K562 (cell line): ENCODE measurements around the gene SPOCD1. TPM values are rescaled to one million over a fixed set of nuclear protein-coding genes. Genes with fewer than 3 reads are reported as not detected.

ENCODE experiments used
- ATAC-seq: fragments of 200-7000 bp; cut with Tn5 transposase; 3 replicates; pipeline ENCODE4 v1.9.1; 2020; ENCODE audit warnings: moderate library complexity
- BruUV-seq: library from RNA; stranded (reverse); fragments of 400-500 nt; replicated peaks from 2 replicates; lab custom pipeline; 2021; lab: Mats Ljungman, UMichigan
- CTCF ChIA-PET: fragments of 300-600 bp; formaldehyde crosslinking; extraction: SDS; loops from one replicate; lab custom pipeline; 2021; ENCODE audit warnings: low intra/inter-chr PET ratio; lab: Yijun Ruan, JAX
- POLR2A ChIA-PET: fragments of 300-600, 350-650 bp; sonication (Branson Sonifier 250); formaldehyde crosslinking; extraction: SDS; loops from one replicate; lab custom pipeline; 2021; ENCODE audit warnings: antibody characterized with exemption, inconsistent platforms; lab: Yijun Ruan, JAX
- DNase-seq, 4 experiments: peaks; one replicate each; pipeline versions ENCODE4 v3.0.0 to v3.0.0-alpha.2; 2011 to 2018; ENCODE audit warnings: low spot score in 3 of 4, mixed read lengths in 3 of 4; ENCODE audit errors: extremely low read depth in 1 of 4
- FAIRE-seq: peaks from 2 replicates; lab custom pipeline; 2011; peaks lifted over from hg19 to GRCh38; lab: Jason Lieb, UNC
- H2AFZ ChIP-seq: 2 replicates; pipeline ENCODE4 v1.6.0; 2011; ENCODE audit warnings: low read depth, low read length, control low read depth, inconsistent platforms
- H3K27ac ChIP-seq: fragments of 200-600 bp; 3 replicates; pipeline ENCODE4 v1.8.0; 2011; ENCODE audit warnings: low read depth, mild to moderate bottlenecking, control low read depth, inconsistent platforms, low read length, moderate library complexity, mixed read lengths; ENCODE audit errors: extremely low read depth
- H3K27me3 ChIP-seq, 2 experiments: fragments of 300-600 bp in 1 of 2; 2 replicates in 1 of 2; 3 replicates in 1 of 2; pipeline versions ENCODE4 v1.6.0 to v1.8.0; 2011; ENCODE audit warnings: inconsistent platforms in 2 of 2, low read length in 2 of 2, mild to moderate bottlenecking in 1 of 2, mixed read lengths in 1 of 2, moderate library complexity in 1 of 2; ENCODE audit not compliant: control insufficient read depth in 2 of 2, insufficient read depth in 2 of 2
- H3K36me3 ChIP-seq: fragments of 300-600 bp; 3 replicates; pipeline ENCODE4 v1.8.0; 2011; ENCODE audit warnings: mild to moderate bottlenecking, low read length, inconsistent platforms; ENCODE audit not compliant: control insufficient read depth, insufficient read depth
- H3K4me1 ChIP-seq, 2 experiments: fragments of 200-600 bp in 1 of 2; replicated peaks in 1 of 2; 2 replicates in 1 of 2; 3 replicates in 1 of 2; pipeline versions ENCODE4 v1.5.1 to v1.8.0; 2011; ENCODE audit warnings: inconsistent platforms in 2 of 2, low read length in 2 of 2, mild to moderate bottlenecking in 1 of 2, mixed read lengths in 1 of 2, moderate library complexity in 1 of 2; ENCODE audit not compliant: control insufficient read depth in 2 of 2, insufficient read depth in 2 of 2
- H3K4me2 ChIP-seq: 2 replicates; pipeline ENCODE4 v1.6.1; 2011; ENCODE audit warnings: low read length, control low read depth, inconsistent platforms, mixed read lengths; ENCODE audit not compliant: insufficient read depth
- H3K4me3 ChIP-seq: fragments of 200-600 bp; sonication (generic), shearing (Covaris generic); 2 replicates; pipeline ENCODE4 v1.5.1; 2016; ENCODE audit warnings: control low read depth, inconsistent platforms
- H3K79me2 ChIP-seq: fragments of 200-600 bp; 3 replicates; pipeline ENCODE4 v1.8.0; 2011; ENCODE audit warnings: low read length, inconsistent platforms; ENCODE audit not compliant: control insufficient read depth, insufficient read depth
- H3K9ac ChIP-seq, 2 experiments: 2 replicates each; pipeline versions ENCODE4 v1.6.0 to v1.6.1; 2011; ENCODE audit warnings: low read depth in 2 of 2, low read length in 2 of 2, control low read depth in 1 of 2, inconsistent platforms in 1 of 2, mild to moderate bottlenecking in 1 of 2, mixed read lengths in 1 of 2; ENCODE audit not compliant: insufficient read depth in 1 of 2
- H3K9me1 ChIP-seq: one replicate; pipeline ENCODE4 v1.6.0; 2011; ENCODE audit warnings: inconsistent platforms, mild to moderate bottlenecking, low read length, moderate library complexity; ENCODE audit not compliant: control insufficient read depth, insufficient read depth
- H3K9me3 ChIP-seq: replicated peaks from 2 replicates; pipeline ENCODE4 v1.5.1; 2011; ENCODE audit warnings: low read depth, low read length, inconsistent platforms; ENCODE audit not compliant: control insufficient read depth, insufficient read depth
- H4K20me1 ChIP-seq: replicated peaks from 2 replicates; pipeline ENCODE4 v1.6.1; 2011; ENCODE audit warnings: low read length, inconsistent platforms, mixed read lengths; ENCODE audit not compliant: control insufficient read depth, insufficient read depth
- CBX5 ChIP-seq: IDR thresholded peaks from 2 replicates; pipeline ENCODE4 v1.6.1; 2014; ENCODE audit warnings: low read depth, borderline replicate concordance
- HDAC1 ChIP-seq, 2 experiments: fragments of 450-650 bp; IDR thresholded peaks; 2 replicates each; pipeline ENCODE4 v1.6.1; 2016 to 2017; ENCODE audit warnings: inconsistent platforms in 1 of 2, mild to moderate bottlenecking in 1 of 2, moderate library complexity in 1 of 2
- KDM1A ChIP-seq, 2 experiments: fragments of 450-650 bp; IDR thresholded peaks; 2 replicates each; pipeline ENCODE4 v1.6.1; 2016; ENCODE audit warnings: mild to moderate bottlenecking in 2 of 2
- PRMT5 ChIP-seq: sonication (generic); formaldehyde crosslinking; IDR thresholded peaks from 2 replicates; pipeline ENCODE4 v1.5.0; 2020; ENCODE audit warnings: missing genetic modification reagents
- TAL1 ChIP-seq: fragments of 450-650 bp; IDR thresholded peaks from 2 replicates; pipeline ENCODE4 v1.6.1; 2016; ENCODE audit warnings: mild to moderate bottlenecking
- USF2 ChIP-seq: sonication (generic); formaldehyde crosslinking; IDR thresholded peaks from 2 replicates; pipeline ENCODE4 v1.5.0; 2020; ENCODE audit warnings: missing genetic modification reagents
- ZBTB9 ChIP-seq: fragments of 450-650 bp; formaldehyde crosslinking; IDR thresholded peaks from 2 replicates; pipeline ENCODE4 v1.4.0; 2020; ENCODE audit warnings: mild to moderate bottlenecking, moderate library complexity
- ZNF263 ChIP-seq: sonication (generic); formaldehyde crosslinking; IDR thresholded peaks from 2 replicates; pipeline ENCODE4 v1.8.0; 2022; ENCODE audit warnings: mild to moderate bottlenecking, missing genetic modification reagents, borderline replicate concordance
- ZNF57 ChIP-seq: fragments of 450-650 bp; formaldehyde crosslinking; IDR thresholded peaks from 2 replicates; pipeline ENCODE4 v1.4.0; 2020; ENCODE audit warnings: mild to moderate bottlenecking, moderate library complexity
- WGBS: fragments of 100-300 bp; shearing (Covaris generic); methylation state at CpG from one replicate; pipeline ENCODE4 v1.1.6; 2016; ENCODE audit warnings: low coverage, mixed read lengths; ENCODE audit not compliant: insufficient coverage; ENCODE audit errors: missing lambda C conversion rate; 5-methylcytosine and 5-hydroxymethylcytosine counted together
- in situ Hi-C: fragments of 300-500 bp; cut with MboI; formaldehyde crosslinking; loops from 4 replicates; pipeline ENCODE4 v1.15.0; 2018; ENCODE audit warnings: inconsistent platforms, mixed read lengths
- intact Hi-C: fragments of 100-400 bp; cut with micrococcal nuclease; formaldehyde crosslinking; loops from 2 replicates; pipeline ENCODE4 v1.14.2; 2022
- polyA plus RNA-seq, 8 experiments: library from polyadenylated mRNA; depleted of rRNA in 4 of 8; stranded (reverse) in 5 of 8; unstranded in 3 of 8; fragments of >200 nt; fragmentation: Nextera tagmentation in 2 of 8; fragmentation: Illumina TruSeq in 1 of 8; extraction: Ambion mirVana in 2 of 8; extraction: Trizol in 1 of 8; gene quantifications; 2 replicates each; pipeline versions ENCODE4 v1.2.1 to v1.2.3, GENCODE V29; 2011 to 2014; ENCODE audit warnings: inconsistent platforms in 1 of 8, missing spikeins in 1 of 8
- total RNA-seq, 7 experiments: library from RNA; depleted of rRNA in 6 of 7; stranded (reverse); fragments of >200 nt in 6 of 7; fragmentation: Illumina TruSeq in 2 of 7; extraction: Trizol in 2 of 7; gene quantifications; 2 replicates each; pipeline versions ENCODE4 v1.2.1 to v1.2.3, GENCODE V29; 2011 to 2021; ENCODE audit warnings: low replicate concordance in 1 of 7

SPOCD1 gene
- total and polyA plus RNA-seq, 9 of the 15 experiments (the other 6 are each of a cell fraction or from before 2014, with no cell fraction given), result 0.03 to 0.71 (median 0.26) TPM; not detected in 1

GRCh38 chr1:31857863-31858262, 42.0 kb upstream of the SPOCD1 start:
- intact Hi-C loops, result no loop called here
- no peaks in the 10 kb centered on the region for H3K79me2 ChIP-seq
- WGBS, result 48% methylated on average over 6 of the region's 6 CpGs
- H3K9me1 ChIP-seq, result no peaks in the 10 kb centered on the region
- H3K36me3 ChIP-seq, result no peaks in the 10 kb centered on the region
- ChIA-PET CTCF (no interaction called here), POLR2A (interaction anchor here (0.6 to 1.4 kb wide), 3 partner anchors 10 to 117 kb away, joined by 3 to 4 read pairs (median 3); no protein-coding TSS in a partner anchor)
- in situ Hi-C loops, result no loop called here
- no peaks in the 10 kb centered on the region for H4K20me1 ChIP-seq
- peaks cover 0 to 10% of the 10 kb centered on the region in 2 experiments; a peak in 3 of 5 replicates for H3K4me1 ChIP-seq
- no peaks in the 10 kb centered on the region for H3K9me3 ChIP-seq
- H3K27me3 ChIP-seq, result no peaks in the 10 kb centered on the region; a peak in 1 of 5 replicates
- FAIRE-seq (no peak), ATAC-seq (no peak), DNase-seq (no peak)
- no peak overlapping the region for H3K4me2 ChIP-seq
- no peak overlapping the region for H2AFZ ChIP-seq
- no peak overlapping the region for H3K9ac ChIP-seq
- H3K27ac ChIP-seq, result no peak overlapping the region
- no peak for TF ChIP-seq TAL1
- TF ChIP-seq ZNF57 (CRISPR knock-in tag), result no peak
- peak in 1 of 2 experiments; percentile 34; a peak in 1 of 4 replicates for TF ChIP-seq KDM1A (IDR thresholded peaks at IDR 0.05)
- no peak for TF ChIP-seq USF2 (CRISPR knock-in tag)
- TF ChIP-seq PRMT5 (CRISPR knock-in tag), result no peak
- no peak for TF ChIP-seq ZBTB9 (CRISPR knock-in tag)
- TF ChIP-seq HDAC1 (IDR thresholded peaks at IDR 0.05), result 0 out of 4 replicates have a peak, but pooled peaks of 1 of the 2 experiments have one; percentile 3
- peak; percentile 67; the same call in 1 of the 2 replicates for TF ChIP-seq ZNF263 (CRISPR knock-in tag)
- no peak for TF ChIP-seq CBX5
- no peak overlapping the region for H3K4me3 ChIP-seq
- no TSS peak for BruUV-seq
